Vagina (tissue), 2 donors: ENCODE measurements around the gene TMPRSS4. TPM values are rescaled to one million over a fixed set of nuclear protein-coding genes. Genes with fewer than 3 reads are reported as not detected.

Experiments used
- DNase-seq, 2 donors: peaks; one replicate each; pipeline ENCODE4 v3.0.0-alpha.2; 2017; ENCODE audit errors: extremely low spot score in 2 of 2
- H3K27ac ChIP-seq: fragments of 200-600 bp; sonication (generic); one replicate; pipeline ENCODE4 v1.5.1; 2019
- H3K27me3 ChIP-seq: fragments of 200-600 bp; sonication (generic); one replicate; pipeline ENCODE4 v1.5.1; 2019
- H3K36me3 ChIP-seq, 2 donors: fragments of 200-600 bp; sonication (generic); one replicate each; pipeline ENCODE4 v1.5.1; 2017 to 2019
- H3K4me1 ChIP-seq: fragments of 200-600 bp; sonication (generic); one replicate; pipeline ENCODE4 v1.5.1; 2019
- H3K4me3 ChIP-seq, 2 donors: fragments of 200-600 bp; sonication (generic); 1 replicate in 1 of 2; 2 replicates in 1 of 2; pipeline ENCODE4 v1.5.1; 2016 to 2019
- H3K9me3 ChIP-seq: fragments of 200-600 bp; sonication (generic); one replicate; pipeline ENCODE4 v1.5.1; 2019
- CTCF ChIP-seq, 3 experiments: fragments of 450-650 bp in 2 of 3; fragments of 200-600 bp in 1 of 3; sonication (generic) in 1 of 3; IDR thresholded peaks; one replicate each; pipeline ENCODE4 v1.5.1; 2017 to 2019; ENCODE audit warnings: antibody characterized with exemption in 3 of 3, mild to moderate bottlenecking in 2 of 3, moderate library complexity in 2 of 3
- POLR2A ChIP-seq, 2 donors: fragments of 450-650 bp; IDR thresholded peaks; one replicate each; pipeline ENCODE4 v1.6.1; 2017; ENCODE audit warnings: antibody characterized with exemption in 2 of 2, mild to moderate bottlenecking in 2 of 2, moderate library complexity in 2 of 2
- POLR2AphosphoS5 ChIP-seq, 2 donors: sonication (generic); formaldehyde crosslinking; IDR thresholded peaks; one replicate each; pipeline ENCODE4 v1.9.0; 2017; ENCODE audit warnings: antibody characterized with exemption in 2 of 2, mild to moderate bottlenecking in 2 of 2, low read depth in 1 of 2; ENCODE audit not compliant: insufficient read depth in 1 of 2
- intact Hi-C: fragments of 100-400 bp; cut with DNase I; formaldehyde crosslinking; loops from one replicate; pipeline ENCODE4 v1.15.1; 2023
- total RNA-seq: library from RNA; depleted of rRNA; stranded (reverse); fragments of >200 nt; gene quantifications from one replicate; pipeline ENCODE4 v1.2.3, GENCODE V29; 2016

Gene TMPRSS4
- total RNA-seq, 1 donor from 2014 or later = 20.9 TPM

DNA sequence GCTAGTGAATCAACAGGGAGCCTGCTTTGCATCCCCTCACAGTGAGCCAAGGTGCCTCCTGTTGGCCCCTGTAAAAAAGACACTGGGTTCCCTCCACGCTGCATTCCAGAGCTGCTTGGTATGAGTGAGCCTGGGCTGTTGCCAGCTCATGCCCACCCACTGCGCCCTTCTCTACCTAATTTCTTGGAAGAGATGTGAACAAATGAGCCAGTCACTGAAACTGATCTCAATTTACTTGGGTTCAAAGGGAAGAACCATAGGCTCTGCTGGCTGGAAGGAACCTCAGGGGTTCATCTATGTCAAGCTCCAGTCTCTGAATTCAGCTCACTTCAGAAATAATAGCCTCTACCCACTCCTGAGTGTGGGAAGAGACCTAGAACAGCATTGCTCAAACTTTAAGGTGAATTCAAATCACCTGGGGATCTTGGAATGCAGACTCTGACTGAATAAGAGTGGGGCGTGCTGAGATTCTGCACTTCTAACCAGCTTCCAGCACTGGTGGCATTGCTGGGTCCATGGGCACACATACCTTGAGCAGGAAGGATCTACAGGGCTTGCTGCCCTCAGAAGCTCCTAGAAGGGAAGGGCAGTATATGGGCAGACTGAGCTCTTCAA, 5.4 kb upstream of the TMPRSS4 start:
- Histone ChIP-seq H3K36me3 (no peaks in the 10 kb centered on the region), H3K4me3 (no peak overlapping the region), H3K9me3 (no peaks in the 10 kb centered on the region), H3K4me1 (no peaks in the 10 kb centered on the region), H3K27ac (no peak overlapping the region), H3K27me3 (no peaks in the 10 kb centered on the region)
- intact Hi-C loops = no loop called here
- DNase-seq = no peak
- TF ChIP-seq POLR2AphosphoS5 (IDR thresholded peaks at IDR 0.05; ENCODE audit: insufficient read depth in 1 of 2, low read depth in 1 of 2) (no peak), POLR2A (IDR thresholded peaks at IDR 0.05) (no peak), CTCF (IDR thresholded peaks at IDR 0.05) (no peak)

DNA sequence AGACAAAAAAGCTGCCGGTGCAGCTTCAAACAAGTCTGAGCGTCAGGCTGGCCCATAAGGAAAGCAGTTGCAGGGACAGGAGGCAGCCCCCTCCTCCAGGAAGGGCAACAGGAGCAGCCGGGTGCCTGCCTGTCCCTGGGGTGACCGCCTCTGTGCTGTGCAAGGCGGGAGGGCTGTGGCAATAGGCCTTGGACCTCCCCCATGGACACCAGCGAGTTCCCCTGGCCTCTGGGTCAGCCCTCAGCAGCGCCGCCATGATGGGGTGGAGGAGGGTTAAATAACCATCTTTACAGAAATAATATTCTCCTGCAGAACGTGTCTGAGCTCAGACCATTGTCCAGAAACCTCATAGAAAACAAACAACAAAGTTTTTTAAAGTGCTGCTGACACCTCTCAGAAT, 3.3 kb upstream of the TMPRSS4 start:
- H3K27me3 ChIP-seq = no peaks in the 10 kb centered on the region
- intact Hi-C loops = no loop called here
- no peaks in the 10 kb centered on the region for H3K36me3 ChIP-seq
- H3K9me3 ChIP-seq = no peaks in the 10 kb centered on the region
- no peak overlapping the region for H3K27ac ChIP-seq
- no peaks in the 10 kb centered on the region for H3K4me1 ChIP-seq
- H3K4me3 ChIP-seq = no peak overlapping the region
- DNase-seq = no peak
- no peak for TF ChIP-seq CTCF (IDR thresholded peaks at IDR 0.05)
- TF ChIP-seq POLR2A (IDR thresholded peaks at IDR 0.05) = no peak
- no peak for TF ChIP-seq POLR2AphosphoS5 (IDR thresholded peaks at IDR 0.05; ENCODE audit: insufficient read depth in 1 of 2, low read depth in 1 of 2)

- Histone ChIP-seq H3K4me3 (no peak overlapping the region), H3K27me3 (no peaks in the 10 kb centered on the region), H3K27ac (no peak overlapping the region), H3K36me3 (no peaks in the 10 kb centered on the region), H3K4me1 (no peaks in the 10 kb centered on the region), H3K9me3 (no peaks in the 10 kb centered on the region)
- intact Hi-C loops = no loop called here
- DNase-seq = no peak
- TF ChIP-seq POLR2AphosphoS5 (IDR thresholded peaks at IDR 0.05; ENCODE audit: insufficient read depth in 1 of 2, low read depth in 1 of 2) (no peak), POLR2A (IDR thresholded peaks at IDR 0.05) (no peak)
Observed at GRCh38 chr11:118074091-118074685, 2.7 kb upstream of the TMPRSS4 start.

- DNase-seq = no peak
- Histone ChIP-seq H3K27ac (peak overlapping the region; percentile 59), H3K4me1 (no peaks in the 10 kb centered on the region), H3K4me3 (no peak overlapping the region), H3K36me3 (no peaks in the 10 kb centered on the region), H3K27me3 (no peaks in the 10 kb centered on the region), H3K9me3 (no peaks in the 10 kb centered on the region)
- TF ChIP-seq POLR2AphosphoS5 (IDR thresholded peaks at IDR 0.05; ENCODE audit: insufficient read depth in 1 of 2, low read depth in 1 of 2) = peak; percentile 22 to 54
- no peak for TF ChIP-seq POLR2A (IDR thresholded peaks at IDR 0.05)
- intact Hi-C loops = no loop called here
Observed at GRCh38 chr11:118074785-118075184, 2.1 kb upstream of the TMPRSS4 start.

DNA sequence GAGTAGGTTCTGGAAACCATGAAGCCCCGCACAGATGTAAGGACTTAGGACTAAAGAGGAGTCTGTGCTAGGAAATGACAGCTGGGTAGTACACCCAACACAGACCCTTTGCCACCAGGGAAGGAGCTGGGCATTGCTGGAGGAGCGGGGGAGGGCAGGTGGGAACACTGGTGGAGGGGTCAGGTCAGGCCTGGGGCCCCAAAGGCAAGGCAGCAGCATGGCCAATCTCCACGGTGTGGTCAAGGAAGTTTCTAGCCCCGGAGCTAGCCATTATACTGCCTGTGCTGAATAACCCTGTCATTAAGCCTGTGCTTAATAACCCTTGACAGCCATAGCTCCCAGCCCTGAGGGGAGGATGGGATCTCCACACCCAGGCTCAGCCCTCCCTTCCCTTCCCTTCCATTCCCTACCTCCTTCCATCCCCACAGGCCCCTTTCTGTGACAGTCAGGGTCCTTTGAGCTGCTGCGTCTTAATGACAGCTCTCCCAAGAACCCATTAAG, 2.1 kb downstream of the TMPRSS4 start:
- H3K9me3 ChIP-seq = no peaks in the 10 kb centered on the region
- H3K4me1 ChIP-seq = peaks cover 4% of the 10 kb centered on the region
- intact Hi-C loops = no loop called here
- DNase-seq = no peak
- H3K36me3 ChIP-seq = no peaks in the 10 kb centered on the region
- no peaks in the 10 kb centered on the region for H3K27me3 ChIP-seq
- H3K27ac ChIP-seq = no peak overlapping the region
- no peak for TF ChIP-seq POLR2AphosphoS5 (IDR thresholded peaks at IDR 0.05; ENCODE audit: insufficient read depth in 1 of 2, low read depth in 1 of 2)
- no peak for TF ChIP-seq POLR2A (IDR thresholded peaks at IDR 0.05)
- no peak for TF ChIP-seq CTCF (IDR thresholded peaks at IDR 0.05)
- H3K4me3 ChIP-seq = no peak overlapping the region

- intact Hi-C loops = no loop called here
- Histone ChIP-seq H3K27ac (no peak overlapping the region), H3K27me3 (no peaks in the 10 kb centered on the region), H3K4me3 (no peak overlapping the region), H3K9me3 (no peaks in the 10 kb centered on the region), H3K36me3 (no peaks in the 10 kb centered on the region), H3K4me1 (peaks cover 9% of the 10 kb centered on the region)
- DNase-seq = no peak
- TF ChIP-seq POLR2A (IDR thresholded peaks at IDR 0.05) (no peak), CTCF (IDR thresholded peaks at IDR 0.05) (no peak)
Observed at GRCh38 chr11:118079491-118079890, 2.6 kb downstream of the TMPRSS4 start.
